Lower leg skin (tissue), 4 donors: Measurements from ENCODE around the gene CD37. TPM values are rescaled to one million over a fixed set of nuclear protein-coding genes. Genes with fewer than 3 reads are reported as not detected.
"Not testable (repeated sequence)": the region's sequence is repeated elsewhere in the genome, so short reads cannot be mapped to it uniquely, and the experiment has no call there.

Experiments
- DNase-seq, 2 donors: peaks; one replicate each; pipeline ENCODE4 v3.0.0-alpha.2; 2019; ENCODE audit warnings: low spot score in 2 of 2
- H3K4me3 ChIP-seq: fragments of 200-600 bp; sonication (generic); 2 replicates; pipeline ENCODE4 v1.5.1; 2017; ENCODE audit warnings: mild to moderate bottlenecking, low read depth; ENCODE audit not compliant: poor library complexity, severe bottlenecking
- CTCF ChIP-seq, 3 donors: fragments of 450-650 bp; IDR thresholded peaks; one replicate each; pipeline ENCODE4 v1.5.1; 2016; ENCODE audit warnings: antibody characterized with exemption in 3 of 3, mild to moderate bottlenecking in 3 of 3, moderate library complexity in 2 of 3
- POLR2A ChIP-seq, 2 donors: fragments of 450-650 bp; IDR thresholded peaks; one replicate each; pipeline ENCODE4 v1.6.1; 2016 to 2017; ENCODE audit warnings: antibody characterized with exemption in 2 of 2, mild to moderate bottlenecking in 1 of 2, moderate library complexity in 1 of 2
- WGBS, 2 donors: methylation state at CpG; one replicate each; pipeline ENCODE4 v1.1.5; 2018; 5-methylcytosine and 5-hydroxymethylcytosine counted together
- intact Hi-C: fragments of 100-400 bp; cut with DNase I; formaldehyde crosslinking; loops from one replicate; pipeline ENCODE4 v1.15.0; 2023; ENCODE audit warnings: low total_unique reads
- total RNA-seq, 4 donors: library from RNA; depleted of rRNA; stranded (reverse); fragments of >200 nt; gene quantifications; one replicate each; pipeline ENCODE4 v1.1.0, GENCODE V29; 2016

Gene CD37
- total RNA-seq, 4 donors from 2014 or later = 2.6 to 8.5 (median 5.9) TPM

- no peak for DNase-seq
- intact Hi-C loops = no loop called here
- H3K4me3 ChIP-seq = no peak overlapping the region
- WGBS, 2 donors = 90 to 94% methylated on average over 6 of the region's 6 CpGs
- TF ChIP-seq POLR2A (IDR thresholded peaks at IDR 0.05) (no peak), CTCF (IDR thresholded peaks at IDR 0.05) (no peak)
These were observed 26.1 kb upstream of the CD37 start for GRCh38 chr19:49309087-49309486.

DNA sequence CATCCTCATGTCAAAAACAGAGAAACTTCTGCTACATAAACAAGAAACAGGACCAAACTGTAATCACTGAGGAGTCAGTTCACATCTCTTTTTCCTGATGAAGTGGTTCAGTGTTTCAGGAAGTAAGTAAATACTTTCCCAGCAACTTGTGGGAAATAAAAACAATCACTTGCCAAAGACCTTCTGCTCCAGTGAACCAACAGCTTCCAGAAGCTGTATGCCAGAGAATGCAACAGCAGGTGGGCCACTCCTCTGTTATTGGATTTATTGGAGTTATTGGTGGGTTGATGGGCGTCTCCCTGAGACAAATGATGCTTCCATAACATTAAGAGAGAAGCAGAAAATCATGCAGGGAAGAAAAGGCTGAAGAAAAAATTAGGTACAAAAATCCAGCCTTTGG, 20.1 kb upstream of the CD37 start:
- no peak overlapping the region for H3K4me3 ChIP-seq
- TF ChIP-seq POLR2A (IDR thresholded peaks at IDR 0.05) = no peak
- no peak for TF ChIP-seq CTCF (IDR thresholded peaks at IDR 0.05)
- 78 to 82% methylated on average over 1 of the region's 1 CpG for WGBS, 2 donors
- DNase-seq = no peak
- intact Hi-C loops = no loop called here

DNA sequence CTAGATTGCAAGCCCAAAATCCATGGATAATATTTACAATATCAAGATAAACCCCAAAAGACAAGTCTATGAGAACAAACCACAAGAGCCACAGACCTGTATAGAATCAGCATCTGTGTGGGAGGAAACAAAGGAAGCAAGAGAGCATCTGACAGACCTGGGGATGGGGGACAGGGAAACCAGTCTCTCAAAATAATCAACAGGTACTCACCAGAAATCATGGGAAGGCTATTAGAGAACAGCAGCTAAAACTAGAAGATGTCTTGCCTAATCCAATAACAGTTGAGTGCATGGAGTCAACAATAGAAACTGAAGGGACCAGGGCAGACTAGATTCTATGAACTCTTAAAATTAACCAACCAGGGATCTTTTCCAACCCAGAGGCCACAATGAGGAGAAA, 18.9 kb upstream of the CD37 start:
- DNase-seq = no peak
- intact Hi-C loops = no loop called here
- H3K4me3 ChIP-seq = no peak overlapping the region
- TF ChIP-seq CTCF (IDR thresholded peaks at IDR 0.05) (no peak), POLR2A (IDR thresholded peaks at IDR 0.05) (no peak)

- TF ChIP-seq POLR2A (IDR thresholded peaks at IDR 0.05) = no peak
- TF ChIP-seq CTCF (IDR thresholded peaks at IDR 0.05) = no peak
- intact Hi-C loops = no loop called here
These were observed 16.9 kb upstream of the CD37 start for GRCh38 chr19:49318296-49318695.

DNA sequence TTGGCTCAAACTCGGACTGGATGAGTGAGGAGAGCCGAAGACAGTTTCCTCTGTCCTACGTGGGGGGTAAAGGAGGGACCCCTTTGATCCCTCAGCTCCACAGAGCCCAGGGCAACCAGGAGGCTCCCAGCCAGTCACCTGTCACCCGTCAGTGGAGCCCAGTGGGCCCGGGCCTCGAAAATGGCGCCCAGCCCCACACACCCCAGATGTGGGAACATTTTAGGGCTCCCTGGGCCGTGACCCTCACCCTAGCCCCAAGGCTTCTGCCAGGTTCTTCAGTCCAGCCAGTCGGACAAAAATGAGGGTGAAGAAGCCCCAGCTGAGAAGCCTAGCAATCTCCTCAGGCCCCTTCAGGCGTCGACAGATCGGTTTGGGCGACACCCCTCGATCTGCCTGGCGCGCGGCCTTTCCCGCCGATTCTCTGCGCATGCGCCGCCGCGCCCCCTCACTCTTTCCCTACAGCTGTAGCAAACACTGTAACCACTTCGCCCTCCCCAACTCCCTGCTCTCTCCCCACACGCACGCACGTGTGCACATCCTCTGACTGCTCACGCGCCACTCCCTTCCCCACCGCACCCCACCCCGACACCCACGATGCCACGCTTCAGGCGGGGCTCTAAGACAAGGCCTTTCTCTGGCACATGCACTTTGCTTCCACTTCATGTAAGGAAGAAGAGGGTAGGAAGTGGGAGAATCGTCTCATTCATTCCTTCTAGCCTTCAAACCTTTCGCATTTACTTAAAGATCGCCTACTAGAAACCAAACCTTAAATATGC, 10.2 kb upstream of the CD37 start, which contains the start of gene SLC6A16:
SLC6A16 (minus strand) TSS at position 391 of the 776 bp plus-strand sequence. CDS start 13,844 bp downstream, outside the sequence.
- TF ChIP-seq POLR2A (IDR thresholded peaks at IDR 0.05) (no peak), CTCF (IDR thresholded peaks at IDR 0.05) (no peak)
- DNase-seq = no peak
- intact Hi-C loops = loop anchor here (10.0 kb wide), 1 partner anchor 80 kb away; no protein-coding TSS in a partner anchor
- no peak within 1 kb of the TSS for H3K4me3 ChIP-seq
- 90 to 93% methylated on average over 38 of the region's 38 CpGs for WGBS, 2 donors

More at GRCh38 chr19:49318296-49318695, 16.9 kb upstream of the CD37 start:
- H3K4me3 ChIP-seq = no peak overlapping the region
- no peak for DNase-seq

- WGBS, 2 donors = 91 to 93% methylated on average over 13 of the region's 13 CpGs
- not testable (repeated sequence) for DNase-seq, H3K4me3 ChIP-seq
- intact Hi-C loops = loop anchor here (10.0 kb wide), 1 partner anchor 81 kb away; no protein-coding TSS in a partner anchor
These were observed 9.4 kb upstream of the CD37 start for GRCh38 chr19:49325756-49326155.
